ENCODE results near the gene SPG21.
"Not testable (repeated sequence)": the region's sequence is repeated elsewhere in the genome, so short reads cannot be mapped to it uniquely, and the experiment has no call there.

Gene SPG21

DNA sequence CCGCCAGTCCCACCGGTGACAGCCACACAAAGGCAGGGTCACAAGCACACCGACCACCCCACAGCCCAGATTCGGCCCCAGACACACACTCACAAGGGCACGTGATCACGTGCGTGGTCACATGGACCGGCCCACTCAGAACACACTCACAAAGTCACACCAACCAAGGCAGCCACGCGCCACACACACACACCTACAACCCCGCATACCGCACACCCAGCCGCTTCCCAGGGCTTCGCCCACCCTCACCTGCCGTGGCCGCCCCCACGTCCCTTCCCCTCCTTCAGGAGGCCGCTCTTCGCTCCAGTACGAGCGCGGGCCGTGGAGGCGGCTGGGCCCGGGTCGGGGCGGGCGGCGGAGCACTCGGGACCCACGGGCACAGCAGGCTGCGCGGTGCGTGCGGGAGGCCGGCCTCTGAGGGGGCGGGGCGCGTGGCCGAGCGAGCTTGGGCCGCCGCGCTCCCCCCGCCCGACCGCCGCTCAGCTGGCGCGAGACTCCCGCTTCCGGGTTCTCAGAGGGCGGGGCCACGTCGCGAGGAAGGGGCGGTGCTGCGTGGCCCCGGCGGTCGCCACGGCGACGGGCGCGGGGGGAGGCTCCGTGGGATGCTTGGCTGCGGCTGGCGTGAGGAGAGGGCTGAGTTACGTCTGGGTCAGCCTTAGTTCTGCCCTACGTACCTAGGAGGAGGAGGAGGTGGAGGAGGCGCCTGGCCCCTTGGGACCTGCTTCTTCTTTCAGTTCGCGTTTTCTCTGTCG lies at the start of gene SPG21:
SPG21 (minus strand) TSS at position 499 of the 752 bp plus-strand sequence. CDS start 6,345 bp downstream, outside the sequence.
- peak; percentile 91 for DNase-seq

GRCh38 chr15:65038836-65039235 lies 49.1 kb upstream of the SPG21 start:
- DNase-seq, result no peak

- no peak for DNase-seq
These were observed 48.7 kb upstream of the SPG21 start for GRCh38 chr15:65038428-65038827.

GRCh38 chr15:65037309-65037708 lies 47.6 kb upstream of the SPG21 start:
- DNase-seq, result no peak

DNA sequence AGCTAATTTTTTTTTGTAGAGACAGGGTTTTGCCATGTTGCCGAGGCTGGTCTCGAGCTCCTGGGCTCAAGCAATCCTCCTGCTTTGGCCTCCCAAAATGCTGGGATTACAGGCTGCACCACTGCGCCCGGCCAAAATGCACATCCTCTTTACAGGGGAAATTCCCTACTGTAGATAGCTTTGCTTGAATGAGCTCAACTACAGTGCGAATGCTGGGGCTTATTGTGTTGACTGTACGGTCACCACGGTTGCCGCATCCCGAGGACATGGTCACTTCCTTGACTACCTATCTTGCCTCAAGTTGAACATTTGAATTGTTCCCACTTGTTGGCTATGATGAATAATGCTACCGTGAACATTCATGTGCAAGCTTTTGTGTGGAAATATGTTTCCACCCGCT lies 45.0 kb upstream of the SPG21 start:
- DNase-seq, result no peak

DNA sequence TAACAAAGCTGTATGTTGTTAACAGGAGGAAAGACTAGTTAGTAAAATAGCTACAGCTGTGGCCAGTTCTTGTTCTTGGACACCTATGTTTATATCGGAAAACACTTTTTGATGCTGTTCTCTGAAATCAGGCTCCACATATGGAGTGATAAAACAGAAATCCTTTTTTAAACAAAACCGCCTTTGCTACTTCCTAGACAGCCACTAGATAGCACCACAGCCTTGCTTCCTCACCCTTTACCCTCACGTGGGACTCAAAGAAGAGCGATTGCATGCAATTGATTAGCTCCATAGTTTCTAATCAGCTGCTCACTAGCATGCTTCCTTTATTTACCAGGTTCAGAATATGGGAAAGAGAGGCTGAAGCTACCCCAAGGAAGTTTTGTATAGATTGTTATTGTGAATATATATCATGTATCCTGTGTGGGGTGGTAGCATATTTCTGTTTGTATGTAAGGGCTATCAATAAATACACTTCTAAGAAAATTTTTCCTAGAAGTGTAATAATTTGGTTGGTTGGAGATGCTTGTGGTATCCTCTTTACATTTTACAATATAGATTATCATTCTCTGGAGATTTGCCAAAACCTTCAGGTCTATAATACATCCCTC lies 44.0 kb upstream of the SPG21 start:
- peak; percentile 12 for DNase-seq

GRCh38 chr15:65032801-65033537 lies 43.3 kb upstream of the SPG21 start:
- no peak for DNase-seq

DNA sequence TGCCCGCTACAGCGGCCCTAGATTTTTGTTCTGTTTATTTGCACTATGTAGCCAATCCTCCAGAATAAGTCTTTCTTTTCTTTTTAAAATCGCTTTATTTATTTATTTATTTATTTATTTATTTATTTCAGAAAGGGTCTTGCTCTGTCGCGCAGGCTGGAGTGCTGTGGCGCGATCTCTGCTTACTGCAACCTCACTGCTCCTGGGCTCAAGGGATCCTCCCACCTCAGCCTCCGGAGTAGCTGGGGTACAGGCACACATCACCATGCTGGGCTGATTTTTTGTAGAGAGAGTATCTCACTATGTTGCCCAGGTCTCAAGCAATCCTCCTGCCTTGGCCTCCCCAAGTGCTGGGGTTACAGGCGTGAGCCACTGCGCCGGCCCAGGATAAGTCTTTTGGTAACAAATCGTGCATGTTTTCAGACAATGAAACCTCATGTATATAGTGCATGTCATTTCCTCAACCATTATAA lies 40.1 kb upstream of the SPG21 start:
- DNase-seq, result no peak

DNA sequence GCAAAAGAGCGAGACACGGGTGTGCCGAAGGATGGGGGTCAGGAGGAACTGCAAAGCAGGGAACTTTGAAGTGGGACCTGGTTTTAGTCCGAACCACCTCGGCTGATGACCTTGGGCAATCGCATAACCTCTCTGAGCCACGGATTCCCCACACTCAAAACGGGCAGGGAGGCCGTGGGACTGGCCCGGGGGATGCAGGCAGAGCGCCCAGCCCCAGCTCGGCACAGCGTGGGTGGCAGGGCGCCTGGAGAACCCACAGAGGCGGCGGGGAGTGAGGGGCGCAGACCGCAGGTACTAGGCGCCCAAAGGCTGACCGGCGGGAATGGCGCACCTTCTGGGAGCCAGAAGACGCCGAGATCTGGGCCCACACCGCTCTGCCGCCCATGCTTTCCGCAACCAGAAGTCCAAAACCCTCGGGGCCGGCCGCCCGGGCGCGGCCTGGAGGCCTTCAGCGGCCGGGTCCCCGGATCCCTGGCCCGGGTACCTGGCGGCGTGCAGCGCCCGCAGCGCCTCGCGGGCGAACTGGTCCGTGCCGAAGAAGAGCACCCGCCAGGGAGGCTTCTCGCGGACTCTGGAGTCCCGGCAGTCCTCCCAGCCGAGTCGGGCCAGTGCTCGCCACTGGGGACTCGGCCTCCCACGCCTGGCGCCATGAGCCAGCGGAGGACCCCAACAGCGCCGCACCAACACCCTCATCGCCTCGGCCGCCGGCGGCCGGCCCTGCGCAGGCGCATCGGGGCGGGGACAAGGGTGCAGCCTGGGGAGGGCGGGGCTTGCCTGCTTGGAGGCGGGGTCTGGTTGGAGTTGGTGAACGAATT lies 39.4 kb upstream of the SPG21 start, which contains the start of gene MTFMT:
MTFMT (minus strand) TSS at position 719 of the 815 bp plus-strand sequence; CDS start at position 693, 26 bp downstream.
- DNase-seq, result peak; percentile 87

GRCh38 chr15:65028338-65028737 lies 38.6 kb upstream of the SPG21 start:
- no peak for DNase-seq

DNA sequence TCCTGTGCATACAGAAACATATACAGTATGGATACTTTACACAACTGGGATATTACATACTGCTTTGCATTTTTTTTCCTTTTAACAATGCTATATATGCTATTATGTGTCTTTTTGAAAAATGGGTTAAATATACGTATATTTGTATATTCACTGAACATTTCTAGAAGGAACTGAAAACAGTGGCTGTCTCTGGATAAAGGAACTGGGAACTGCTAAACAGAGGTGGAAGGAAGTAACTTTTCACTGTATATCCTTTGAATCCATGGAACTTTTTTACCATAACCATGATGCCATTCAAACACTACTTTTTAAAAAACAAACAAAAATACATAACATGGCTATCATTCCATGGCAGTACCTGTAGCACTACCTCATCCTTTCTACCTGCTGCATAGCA lies 37.9 kb upstream of the SPG21 start:
- no peak for DNase-seq

GRCh38 chr15:65026756-65027155 lies 37.0 kb upstream of the SPG21 start:
- DNase-seq, result no peak

- DNase-seq, result no peak
These were observed 31.8 kb upstream of the SPG21 start for GRCh38 chr15:65021488-65021887.

DNA sequence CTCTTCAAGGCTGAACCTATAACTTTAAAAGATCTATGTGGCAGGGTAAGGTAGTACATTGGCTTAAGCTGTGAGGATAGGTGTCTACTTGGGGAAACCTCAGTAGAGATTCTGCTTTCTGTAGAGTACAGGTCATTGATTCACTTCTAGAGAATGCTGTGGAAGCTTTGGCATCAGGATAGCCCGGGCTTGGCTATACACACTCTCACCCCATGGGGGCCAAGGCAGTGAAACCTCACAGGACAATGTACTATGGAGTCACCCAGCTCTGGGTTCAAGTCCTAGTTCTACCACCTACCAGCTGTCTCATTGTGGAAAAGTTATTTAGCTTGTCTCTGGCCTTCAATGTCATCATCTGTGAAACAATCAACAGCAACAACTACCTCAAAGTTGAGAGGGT lies 30.7 kb upstream of the SPG21 start:
- DNase-seq, result no peak

- DNase-seq, result not testable (repeated sequence)
These were observed 21.5 kb upstream of the SPG21 start for GRCh38 chr15:65011198-65011597.

DNA sequence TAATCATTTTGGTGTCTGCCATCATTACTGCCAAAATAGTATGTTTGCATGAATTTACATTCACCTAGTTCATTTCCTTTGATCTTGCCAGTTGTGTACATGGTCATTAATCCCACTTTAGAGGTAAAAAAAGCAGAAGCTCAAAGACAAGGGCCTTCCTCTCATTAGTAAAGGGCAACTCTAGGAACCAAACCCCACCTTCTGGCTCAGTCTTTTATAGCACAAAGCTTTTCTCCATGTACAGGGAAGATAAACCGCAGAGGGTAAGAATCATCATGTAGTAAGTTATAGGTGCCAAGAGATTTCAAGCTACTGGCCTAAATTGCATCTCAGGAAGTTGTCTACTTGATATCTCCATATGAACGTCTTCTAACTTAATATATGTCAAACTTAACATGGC lies 19.3 kb upstream of the SPG21 start:
- DNase-seq, result no peak

GRCh38 chr15:65006876-65007275 lies 17.2 kb upstream of the SPG21 start:
- no peak for DNase-seq

DNA sequence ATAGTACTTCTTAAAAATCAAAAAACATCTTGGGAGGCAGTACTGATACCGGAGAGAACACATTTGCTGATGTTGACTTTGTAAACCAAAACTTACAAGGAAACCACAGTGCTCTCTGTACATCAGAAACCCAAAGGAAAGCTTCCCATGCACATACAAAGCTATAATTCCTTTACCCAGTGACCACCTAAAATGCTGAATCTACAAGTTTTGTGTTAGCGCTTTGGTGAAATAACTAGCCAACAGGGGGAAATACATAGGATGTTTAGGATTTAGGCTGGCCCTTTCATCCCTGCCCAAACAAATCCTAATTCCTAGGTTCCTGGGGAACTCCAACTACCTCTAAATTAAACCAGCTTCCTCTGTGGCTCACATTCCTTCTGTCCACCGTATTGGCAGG lies 15.3 kb upstream of the SPG21 start:
- no peak for DNase-seq

GRCh38 chr15:64997745-64998375 lies 8.1 kb upstream of the SPG21 start:
- no peak for DNase-seq

GRCh38 chr15:64997066-64997465 lies 7.4 kb upstream of the SPG21 start:
- DNase-seq, result no peak

DNA sequence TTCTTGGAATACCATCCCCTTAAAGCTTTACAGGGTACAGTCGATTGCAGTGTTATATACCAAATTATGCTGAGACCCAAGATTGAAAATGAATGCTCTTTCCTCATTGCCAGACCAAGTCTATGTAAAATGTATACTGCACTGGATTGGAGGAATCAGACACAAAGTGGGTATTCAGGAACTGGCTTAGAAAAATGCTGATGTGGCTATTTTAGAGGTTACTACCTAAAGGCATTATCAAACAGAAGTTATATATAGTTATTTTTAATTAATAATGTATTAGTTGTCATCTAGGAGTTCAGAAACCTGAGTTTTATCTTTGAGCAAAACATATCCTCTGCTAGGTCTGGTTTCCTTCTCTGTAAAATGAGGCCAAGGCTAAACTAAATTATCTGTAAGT lies 3.6 kb upstream of the SPG21 start:
- no peak for DNase-seq

DNA sequence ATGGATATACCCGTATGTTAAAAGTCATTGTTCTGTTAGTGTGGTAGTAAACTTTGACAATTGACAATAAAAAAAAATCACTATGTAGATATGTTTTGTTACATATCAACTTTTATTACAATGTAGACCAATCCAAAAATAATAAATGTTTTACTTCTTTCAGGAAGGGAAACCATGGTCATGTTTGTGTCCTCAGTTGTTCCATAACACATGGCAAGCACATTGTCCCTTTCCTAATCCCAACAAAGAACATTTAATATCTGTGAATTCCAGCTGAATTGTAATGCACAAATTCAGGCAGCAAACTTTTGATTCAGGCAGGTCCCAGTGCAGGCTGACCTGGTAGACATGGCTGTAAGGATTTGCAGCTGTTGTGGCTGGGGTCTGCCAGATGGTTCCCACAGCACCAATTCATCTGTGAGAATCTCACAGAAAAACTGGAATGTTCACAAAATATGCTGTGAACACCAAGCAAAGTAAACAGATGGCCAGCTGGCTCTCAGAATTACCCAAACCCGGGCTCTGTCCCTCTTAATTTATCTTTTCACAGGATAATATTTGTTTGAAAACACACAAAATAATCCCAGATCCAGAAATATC lies 1.9 kb upstream of the SPG21 start:
- DNase-seq, result no peak
